GM23338 (cell line): ENCODE results near the gene DSCAML1.

ENCODE experiments used
- EZH2 ChIP-seq: fragments of 200-600 bp; sonication (generic); IDR thresholded peaks from one replicate; pipeline ENCODE4 v1.8.0; 2017; ENCODE audit warnings: antibody characterized with exemption, mild to moderate bottlenecking, low read depth; ENCODE audit not compliant: unreplicated experiment
- EZH2phosphoT487 ChIP-seq: fragments of 200-600 bp; sonication (generic); IDR thresholded peaks from one replicate; pipeline ENCODE4 v1.8.1; 2018; ENCODE audit warnings: antibody characterized with exemption; ENCODE audit not compliant: unreplicated experiment
- POLR2AphosphoS5 ChIP-seq: IDR thresholded peaks from 2 replicates; pipeline ENCODE4 v1.6.1; 2016; ENCODE audit warnings: antibody characterized with exemption, low read depth
- REST ChIP-seq: IDR thresholded peaks from one replicate; pipeline ENCODE4 v1.6.1; 2018; ENCODE audit warnings: antibody characterized with exemption; ENCODE audit not compliant: unreplicated experiment
- STAT1 ChIP-seq: IDR thresholded peaks from one replicate; pipeline ENCODE4 v1.6.1; 2016; ENCODE audit warnings: antibody characterized with exemption; ENCODE audit not compliant: unreplicated experiment
- TF ChIP-seq, protein P1 (sequence below), 2 experiments: fragments of 200-600 bp in 1 of 2; sonication (generic) in 1 of 2; conservative IDR thresholded peaks; 2 replicates each; pipeline versions ENCODE4 v1.5.1 to v1.6.1; 2016 to 2017; ENCODE audit warnings: antibody characterized with exemption in 2 of 2, low read depth in 2 of 2, mild to moderate bottlenecking in 2 of 2, moderate library complexity in 1 of 2
- TF ChIP-seq, protein P2 (sequence below): fragments of 250-450 bp; sonication (Bioruptor Pico); IDR thresholded peaks from 2 replicates; pipeline ENCODE4 v1.5.0; 2020; ENCODE audit warnings: mild to moderate bottlenecking, moderate library complexity
- TF ChIP-seq, protein P3 (sequence below): IDR thresholded peaks from 2 replicates; pipeline ENCODE4 v1.6.1; 2016; ENCODE audit warnings: antibody characterized with exemption

DNA sequence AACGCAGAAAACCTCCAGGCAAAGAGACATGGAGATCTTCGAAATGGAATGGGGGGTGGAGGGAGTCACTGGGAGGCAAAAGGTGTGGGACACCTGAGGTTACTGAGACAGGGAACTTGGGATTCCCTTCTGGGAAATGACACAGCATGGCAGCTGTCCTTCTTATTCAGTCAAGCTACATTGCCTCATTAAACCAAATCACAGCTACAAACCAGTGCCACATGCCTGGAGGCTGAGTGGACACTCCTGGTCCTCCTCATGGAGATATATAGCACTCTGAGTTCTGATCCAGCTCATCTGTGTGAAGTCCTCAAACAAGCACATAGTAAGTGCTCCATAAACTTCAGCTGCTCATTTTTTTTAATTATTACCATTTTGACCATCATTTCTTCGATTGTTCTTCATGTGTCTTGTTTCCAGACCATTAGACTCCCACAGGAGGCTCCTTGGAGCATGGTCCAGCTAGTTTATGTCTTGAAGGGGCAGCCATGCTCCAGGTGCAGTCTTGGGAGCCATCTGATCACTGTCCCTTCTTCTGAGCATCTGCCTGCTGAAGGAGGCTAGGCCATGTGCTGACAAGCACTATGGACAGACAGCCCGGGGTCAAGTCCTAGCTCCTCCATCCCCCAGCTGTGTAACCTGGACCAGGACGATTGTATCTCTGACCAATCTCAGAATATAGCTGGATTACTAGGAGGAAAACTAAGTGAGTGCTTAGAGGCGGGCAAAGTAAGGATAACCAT lies 37.2 kb upstream of the DSCAML1 start:
- TF ChIP-seq, protein P1, sequence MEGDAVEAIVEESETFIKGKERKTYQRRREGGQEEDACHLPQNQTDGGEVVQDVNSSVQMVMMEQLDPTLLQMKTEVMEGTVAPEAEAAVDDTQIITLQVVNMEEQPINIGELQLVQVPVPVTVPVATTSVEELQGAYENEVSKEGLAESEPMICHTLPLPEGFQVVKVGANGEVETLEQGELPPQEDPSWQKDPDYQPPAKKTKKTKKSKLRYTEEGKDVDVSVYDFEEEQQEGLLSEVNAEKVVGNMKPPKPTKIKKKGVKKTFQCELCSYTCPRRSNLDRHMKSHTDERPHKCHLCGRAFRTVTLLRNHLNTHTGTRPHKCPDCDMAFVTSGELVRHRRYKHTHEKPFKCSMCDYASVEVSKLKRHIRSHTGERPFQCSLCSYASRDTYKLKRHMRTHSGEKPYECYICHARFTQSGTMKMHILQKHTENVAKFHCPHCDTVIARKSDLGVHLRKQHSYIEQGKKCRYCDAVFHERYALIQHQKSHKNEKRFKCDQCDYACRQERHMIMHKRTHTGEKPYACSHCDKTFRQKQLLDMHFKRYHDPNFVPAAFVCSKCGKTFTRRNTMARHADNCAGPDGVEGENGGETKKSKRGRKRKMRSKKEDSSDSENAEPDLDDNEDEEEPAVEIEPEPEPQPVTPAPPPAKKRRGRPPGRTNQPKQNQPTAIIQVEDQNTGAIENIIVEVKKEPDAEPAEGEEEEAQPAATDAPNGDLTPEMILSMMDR (conservative IDR thresholded peaks at IDR 0.05; ENCODE audit: low read depth in 2 of 2), result no peak
- TF ChIP-seq EZH2 (no peak), REST (no peak), POLR2AphosphoS5 (no peak), STAT1 (no peak), EZH2phosphoT487 (no peak)
- TF ChIP-seq, protein P2, sequence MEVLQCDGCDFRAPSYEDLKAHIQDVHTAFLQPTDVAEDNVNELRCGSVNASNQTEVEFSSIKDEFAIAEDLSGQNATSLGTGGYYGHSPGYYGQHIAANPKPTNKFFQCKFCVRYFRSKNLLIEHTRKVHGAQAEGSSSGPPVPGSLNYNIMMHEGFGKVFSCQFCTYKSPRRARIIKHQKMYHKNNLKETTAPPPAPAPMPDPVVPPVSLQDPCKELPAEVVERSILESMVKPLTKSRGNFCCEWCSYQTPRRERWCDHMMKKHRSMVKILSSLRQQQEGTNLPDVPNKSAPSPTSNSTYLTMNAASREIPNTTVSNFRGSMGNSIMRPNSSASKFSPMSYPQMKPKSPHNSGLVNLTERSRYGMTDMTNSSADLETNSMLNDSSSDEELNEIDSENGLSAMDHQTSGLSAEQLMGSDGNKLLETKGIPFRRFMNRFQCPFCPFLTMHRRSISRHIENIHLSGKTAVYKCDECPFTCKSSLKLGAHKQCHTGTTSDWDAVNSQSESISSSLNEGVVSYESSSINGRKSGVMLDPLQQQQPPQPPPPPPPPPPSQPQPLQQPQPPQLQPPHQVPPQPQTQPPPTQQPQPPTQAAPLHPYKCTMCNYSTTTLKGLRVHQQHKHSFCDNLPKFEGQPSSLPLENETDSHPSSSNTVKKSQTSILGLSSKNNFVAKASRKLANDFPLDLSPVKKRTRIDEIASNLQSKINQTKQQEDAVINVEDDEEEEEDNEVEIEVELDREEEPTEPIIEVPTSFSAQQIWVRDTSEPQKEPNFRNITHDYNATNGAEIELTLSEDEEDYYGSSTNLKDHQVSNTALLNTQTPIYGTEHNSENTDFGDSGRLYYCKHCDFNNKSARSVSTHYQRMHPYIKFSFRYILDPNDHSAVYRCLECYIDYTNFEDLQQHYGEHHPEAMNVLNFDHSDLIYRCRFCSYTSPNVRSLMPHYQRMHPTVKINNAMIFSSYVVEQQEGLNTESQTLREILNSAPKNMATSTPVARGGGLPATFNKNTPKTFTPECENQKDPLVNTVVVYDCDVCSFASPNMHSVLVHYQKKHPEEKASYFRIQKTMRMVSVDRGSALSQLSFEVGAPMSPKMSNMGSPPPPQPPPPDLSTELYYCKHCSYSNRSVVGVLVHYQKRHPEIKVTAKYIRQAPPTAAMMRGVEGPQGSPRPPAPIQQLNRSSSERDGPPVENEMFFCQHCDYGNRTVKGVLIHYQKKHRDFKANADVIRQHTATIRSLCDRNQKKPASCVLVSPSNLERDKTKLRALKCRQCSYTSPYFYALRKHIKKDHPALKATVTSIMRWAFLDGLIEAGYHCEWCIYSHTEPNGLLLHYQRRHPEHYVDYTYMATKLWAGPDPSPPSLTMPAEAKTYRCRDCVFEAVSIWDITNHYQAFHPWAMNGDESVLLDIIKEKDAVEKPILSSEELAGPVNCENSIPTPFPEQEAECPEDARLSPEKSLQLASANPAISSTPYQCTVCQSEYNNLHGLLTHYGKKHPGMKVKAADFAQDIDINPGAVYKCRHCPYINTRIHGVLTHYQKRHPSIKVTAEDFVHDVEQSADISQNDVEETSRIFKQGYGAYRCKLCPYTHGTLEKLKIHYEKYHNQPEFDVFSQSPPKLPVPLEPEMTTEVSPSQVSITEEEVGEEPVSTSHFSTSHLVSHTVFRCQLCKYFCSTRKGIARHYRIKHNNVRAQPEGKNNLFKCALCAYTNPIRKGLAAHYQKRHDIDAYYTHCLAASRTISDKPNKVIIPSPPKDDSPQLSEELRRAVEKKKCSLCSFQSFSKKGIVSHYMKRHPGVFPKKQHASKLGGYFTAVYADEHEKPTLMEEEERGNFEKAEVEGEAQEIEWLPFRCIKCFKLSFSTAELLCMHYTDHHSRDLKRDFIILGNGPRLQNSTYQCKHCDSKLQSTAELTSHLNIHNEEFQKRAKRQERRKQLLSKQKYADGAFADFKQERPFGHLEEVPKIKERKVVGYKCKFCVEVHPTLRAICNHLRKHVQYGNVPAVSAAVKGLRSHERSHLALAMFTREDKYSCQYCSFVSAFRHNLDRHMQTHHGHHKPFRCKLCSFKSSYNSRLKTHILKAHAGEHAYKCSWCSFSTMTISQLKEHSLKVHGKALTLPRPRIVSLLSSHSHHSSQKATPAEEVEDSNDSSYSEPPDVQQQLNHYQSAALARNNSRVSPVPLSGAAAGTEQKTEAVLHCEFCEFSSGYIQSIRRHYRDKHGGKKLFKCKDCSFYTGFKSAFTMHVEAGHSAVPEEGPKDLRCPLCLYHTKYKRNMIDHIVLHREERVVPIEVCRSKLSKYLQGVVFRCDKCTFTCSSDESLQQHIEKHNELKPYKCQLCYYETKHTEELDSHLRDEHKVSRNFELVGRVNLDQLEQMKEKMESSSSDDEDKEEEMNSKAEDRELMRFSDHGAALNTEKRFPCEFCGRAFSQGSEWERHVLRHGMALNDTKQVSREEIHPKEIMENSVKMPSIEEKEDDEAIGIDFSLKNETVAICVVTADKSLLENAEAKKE, result no peak
- TF ChIP-seq, protein P3, sequence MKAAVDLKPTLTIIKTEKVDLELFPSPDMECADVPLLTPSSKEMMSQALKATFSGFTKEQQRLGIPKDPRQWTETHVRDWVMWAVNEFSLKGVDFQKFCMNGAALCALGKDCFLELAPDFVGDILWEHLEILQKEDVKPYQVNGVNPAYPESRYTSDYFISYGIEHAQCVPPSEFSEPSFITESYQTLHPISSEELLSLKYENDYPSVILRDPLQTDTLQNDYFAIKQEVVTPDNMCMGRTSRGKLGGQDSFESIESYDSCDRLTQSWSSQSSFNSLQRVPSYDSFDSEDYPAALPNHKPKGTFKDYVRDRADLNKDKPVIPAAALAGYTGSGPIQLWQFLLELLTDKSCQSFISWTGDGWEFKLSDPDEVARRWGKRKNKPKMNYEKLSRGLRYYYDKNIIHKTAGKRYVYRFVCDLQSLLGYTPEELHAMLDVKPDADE, result no peak
